GM12878 (cell line): ENCODE measurements around the gene RNU11. TPM values are rescaled to one million over a fixed set of nuclear protein-coding genes. Genes with fewer than 3 reads are reported as not detected.

Experiments
- ATAC-seq: fragments of 200-7000 bp; cut with Tn5 transposase; 3 replicates; pipeline ENCODE4 v1.9.1; 2020; ENCODE audit warnings: mild to moderate bottlenecking, moderate library complexity
- BruUV-seq: library from RNA; stranded (reverse); fragments of 400-500 nt; replicated peaks from 2 replicates; lab custom pipeline; 2021; lab: Mats Ljungman, UMichigan
- CTCF ChIA-PET: fragments of 300-600 bp; sonication (Branson Sonifier 250); formaldehyde crosslinking; extraction: SDS; loops from one replicate; lab custom pipeline; 2021; ENCODE audit warnings: inconsistent platforms; lab: Yijun Ruan, JAX
- POLR2A ChIA-PET: fragments of 350-600 bp; formaldehyde crosslinking; extraction: SDS; loops from one replicate; lab custom pipeline; 2021; ENCODE audit warnings: inconsistent platforms; lab: Charles Lee
- RAD21 ChIA-PET: fragments of 300-600 bp; sonication (Branson Sonifier 250); formaldehyde crosslinking; loops from one replicate; lab custom pipeline; 2023; ENCODE audit warnings: antibody characterized with exemption; ENCODE audit not compliant: unreplicated experiment; lab: Charles Lee
- SMC1A ChIA-PET: fragments of 300-600 bp; sonication (Branson Sonifier 250); formaldehyde crosslinking; loops from one replicate; lab custom pipeline; 2023; ENCODE audit not compliant: unreplicated experiment, uncharacterized antibody; lab: Charles Lee
- DNase-seq: peaks from one replicate; pipeline ENCODE4 v3.0.0-alpha.2; 2011; ENCODE audit warnings: low read depth, low spot score
- FAIRE-seq: peaks from 3 replicates; lab custom pipeline; 2011; peaks lifted over from hg19 to GRCh38; lab: Jason Lieb, UNC
- H2AFZ ChIP-seq: 2 replicates; pipeline ENCODE4 v1.6.0; 2011; ENCODE audit warnings: low read depth, low read length, control low read depth; ENCODE audit not compliant: control insufficient read depth
- H3K27ac ChIP-seq: 2 replicates; pipeline ENCODE4 v1.5.1; 2011; ENCODE audit warnings: control low read depth; ENCODE audit not compliant: control insufficient read depth, insufficient read depth
- H3K27me3 ChIP-seq, 2 experiments: replicated peaks in 1 of 2; 2 replicates each; pipeline versions ENCODE4 v1.6.0 to v1.6.1; 2011; ENCODE audit warnings: low read length in 1 of 2; ENCODE audit not compliant: control insufficient read depth in 2 of 2, insufficient read depth in 2 of 2
- H3K36me3 ChIP-seq, 2 experiments: 2 replicates each; pipeline ENCODE4 v1.5.1; 2011; ENCODE audit warnings: low read length in 1 of 2; ENCODE audit not compliant: control insufficient read depth in 2 of 2, insufficient read depth in 2 of 2
- H3K4me1 ChIP-seq: 2 replicates; pipeline ENCODE4 v1.6.1; 2011; ENCODE audit warnings: mild to moderate bottlenecking, low read length, moderate library complexity, mixed read lengths; ENCODE audit not compliant: control insufficient read depth, insufficient read depth
- H3K4me2 ChIP-seq: 2 replicates; pipeline ENCODE4 v1.6.0; 2011; ENCODE audit warnings: control low read depth; ENCODE audit not compliant: control insufficient read depth, insufficient read depth
- H3K4me3 ChIP-seq: fragments of 200-600 bp; sonication (generic); 2 replicates; pipeline ENCODE4 v1.5.1; 2016
- H3K79me2 ChIP-seq: 2 replicates; pipeline ENCODE4 v1.6.0; 2011; ENCODE audit warnings: low read length; ENCODE audit not compliant: control insufficient read depth, insufficient read depth
- H3K9ac ChIP-seq: 2 replicates; pipeline ENCODE4 v1.8.0; 2011; ENCODE audit warnings: low read length, control low read depth, mixed read lengths; ENCODE audit not compliant: control insufficient read depth, insufficient read depth
- H3K9me3 ChIP-seq: replicated peaks from 3 replicates; pipeline ENCODE4 v1.5.1; 2011; ENCODE audit warnings: mild to moderate bottlenecking, low read length; ENCODE audit not compliant: control insufficient read depth, insufficient read depth
- H4K20me1 ChIP-seq: 2 replicates; pipeline ENCODE4 v1.6.0; 2011; ENCODE audit not compliant: control insufficient read depth, insufficient read depth
- EGR1 ChIP-seq, 2 experiments: IDR thresholded peaks; 1 replicate in 1 of 2; 2 replicates in 1 of 2; pipeline ENCODE4 v1.6.1; 2011 to 2012; ENCODE audit warnings: low read depth in 2 of 2, low read length in 2 of 2, borderline replicate concordance in 1 of 2, mild to moderate bottlenecking in 1 of 2, moderate library complexity in 1 of 2
- FOS ChIP-seq: IDR thresholded peaks from 3 replicates; pipeline ENCODE4 v1.6.1; 2011; ENCODE audit warnings: borderline replicate concordance; ENCODE audit not compliant: insufficient read length; ENCODE audit errors: extremely low read depth
- JUNB ChIP-seq: IDR thresholded peaks from 2 replicates; pipeline ENCODE4 v1.6.1; 2016; ENCODE audit warnings: antibody characterized with exemption, mild to moderate bottlenecking
- MXI1 ChIP-seq: fragments of 150-350 bp; IDR thresholded peaks from 2 replicates; pipeline ENCODE4 v1.6.1; 2011; ENCODE audit warnings: low read depth, mild to moderate bottlenecking, inconsistent platforms, low read length, improper control_type of control experiment
- NFIC ChIP-seq: IDR thresholded peaks from 2 replicates; pipeline ENCODE4 v1.6.1; 2012; ENCODE audit warnings: low read depth, mild to moderate bottlenecking, inconsistent platforms, low read length, moderate library complexity
- NR2C1 ChIP-seq: fragments of 450-650 bp; IDR thresholded peaks from 2 replicates; pipeline ENCODE4 v1.6.1; 2017; ENCODE audit warnings: antibody characterized with exemption, mild to moderate bottlenecking, moderate library complexity
- NRF1 ChIP-seq: conservative IDR thresholded peaks from 2 replicates; pipeline ENCODE4 v1.6.1; 2011; ENCODE audit warnings: mild to moderate bottlenecking, low read depth, low read length, improper control_type of control experiment
- POLR2AphosphoS2 ChIP-seq: IDR thresholded peaks from 2 replicates; pipeline ENCODE4 v1.6.1; 2011; ENCODE audit warnings: low read depth, mild to moderate bottlenecking, low read length, improper control_type of control experiment, moderate library complexity
- RELB ChIP-seq: fragments of 450-650 bp; IDR thresholded peaks from 2 replicates; pipeline ENCODE4 v1.6.1; 2017; ENCODE audit warnings: low read depth, mild to moderate bottlenecking, moderate library complexity
- SKIL ChIP-seq: fragments of 450-650 bp; IDR thresholded peaks from 2 replicates; pipeline ENCODE4 v1.6.1; 2017; ENCODE audit warnings: mild to moderate bottlenecking, low read depth, inconsistent platforms; ENCODE audit not compliant: poor library complexity, severe bottlenecking
- SMAD5 ChIP-seq: IDR thresholded peaks from 2 replicates; pipeline ENCODE4 v1.6.1; 2016; ENCODE audit warnings: antibody characterized with exemption, low read depth
- SPI1 ChIP-seq: IDR thresholded peaks from 2 replicates; pipeline ENCODE4 v1.6.1; 2011; ENCODE audit warnings: low read depth, mild to moderate bottlenecking, low read length, moderate library complexity, borderline replicate concordance; ENCODE audit not compliant: insufficient read depth
- ZZZ3 ChIP-seq: IDR thresholded peaks from 2 replicates; pipeline ENCODE4 v1.6.1; 2011; ENCODE audit warnings: low read depth; ENCODE audit not compliant: control insufficient read depth, insufficient read length
- WGBS: methylation state at CpG from one replicate; pipeline ENCODE4 v1.1.6; 2016; ENCODE audit warnings: low lambda C conversion rate; ENCODE audit not compliant: insufficient replicate concordance, insufficient coverage; ENCODE audit errors: missing lambda C conversion rate; 5-methylcytosine and 5-hydroxymethylcytosine counted together
- in situ Hi-C: fragments of 300-500 bp; cut with MboI; formaldehyde crosslinking; loops from 9 replicates; pipeline ENCODE4 v1.14.3; 2018; ENCODE audit warnings: mixed read lengths
- intact Hi-C: fragments of 100-400 bp; cut with micrococcal nuclease; formaldehyde crosslinking; loops from one replicate; pipeline ENCODE4 v1.14.2; 2022; ENCODE audit not compliant: unreplicated experiment
- polyA plus RNA-seq, 11 experiments: library from polyadenylated mRNA; depleted of rRNA in 4 of 11; unstranded in 6 of 11; stranded (reverse) in 5 of 11; fragments of >200 nt; fragmentation: Nextera tagmentation in 4 of 11; fragmentation: Illumina TruSeq in 1 of 11; extraction: Ambion mirVana in 4 of 11; extraction: Trizol in 1 of 11; gene quantifications; 1 replicate in 1 of 11; 2 replicates in 10 of 11; pipeline versions ENCODE4 v1.2.1 to v1.2.3, GENCODE V29; 2011 to 2016; ENCODE audit warnings: inconsistent platforms in 2 of 11, missing spikeins in 2 of 11, low read depth in 1 of 11
- total RNA-seq, 4 experiments: library from RNA; depleted of rRNA in 3 of 4; stranded (reverse); fragments of >200 nt in 3 of 4; fragmentation: Illumina TruSeq in 1 of 4; extraction: Trizol in 1 of 4; gene quantifications; 2 replicates each; pipeline versions ENCODE4 v1.2.1 to v1.2.3, GENCODE V29; 2013 to 2021

Gene RNU11
- total and polyA plus RNA-seq, 10 of the 15 experiments (the other 5 are each of a cell fraction or from before 2014, with no cell fraction given): under 0.01 TPM; not detected in 9

- TF ChIP-seq MXI1: no peak
These were observed 15.6 kb downstream of the RNU11 start (continued) for GRCh38 chr1:28663871-28664470.

- TF ChIP-seq POLR2AphosphoS2: no peak
- no peak for TF ChIP-seq EGR1 (IDR thresholded peaks at IDR 0.05; ENCODE audit: borderline replicate concordance in 1 of 2, low read depth in 2 of 2, low read length in 2 of 2)
- no peak for TF ChIP-seq RELB
- TF ChIP-seq NR2C1: no peak
- TF ChIP-seq SKIL: no peak
- no peak for TF ChIP-seq NRF1
- no peak for TF ChIP-seq SMAD5
- TF ChIP-seq FOS: no peak
- no peak for TF ChIP-seq MXI1
- TF ChIP-seq JUNB: no peak
- no peak for TF ChIP-seq NFIC
- no peak for TF ChIP-seq ZZZ3
- TF ChIP-seq SPI1: no peak
- TF ChIP-seq, all 136 proteins: peak for 0
- H3K27ac ChIP-seq: no peak overlapping the region
- H3K4me2 ChIP-seq: no peak overlapping the region
- H3K4me1 ChIP-seq: no peaks in the 10 kb centered on the region
- FAIRE-seq (no peak), ATAC-seq (no peak), DNase-seq (no peak)
- H3K27me3 ChIP-seq: no peaks in the 10 kb centered on the region
- RAD21 ChIA-PET: no interaction called here
- 93% methylated on average over 9 of the region's 12 CpGs for WGBS
- POLR2A ChIA-PET: interaction anchor here (0.6 to 4.8 kb wide), 3 partner anchors 18 to 112 kb away, joined by 3 to 43 read pairs (median 3); partner anchors contain the start of gene TAF12
- no peaks in the 10 kb centered on the region for H3K9me3 ChIP-seq
- no peak overlapping the region for H3K9ac ChIP-seq
- no peak overlapping the region for H2AFZ ChIP-seq
- peaks cover 25% of the 10 kb centered on the region for H3K79me2 ChIP-seq
- no peak overlapping the region for H3K4me3 ChIP-seq
- SMC1A ChIA-PET: interaction anchor here (1.4 to 1.5 kb wide), 2 partner anchors 16 to 24 kb away, joined by 3 to 4 read pairs; partner anchors contain the start of gene TAF12
- H3K36me3 ChIP-seq: no peaks in the 10 kb centered on the region
- H4K20me1 ChIP-seq: no peaks in the 10 kb centered on the region
- no TSS peak for BruUV-seq
- in situ Hi-C loops: no loop called here
- CTCF ChIA-PET: interaction anchor here (1.3 to 2.4 kb wide), 2 partner anchors 69 to 210 kb away, joined by 4 to 15 read pairs; partner anchors contain the start of gene YTHDF2
- intact Hi-C loops: no loop called here
These were observed 18.4 kb downstream of the RNU11 start for GRCh38 chr1:28666806-28667205.
